SIG-M5 treated with dmso at 0.1 percent for 504 hours (cell line): ENCODE measurements around the gene MAMSTR.
A peak's percentile ranks its signal among the peaks of the same experiment; 100 is the strongest.

Experiments
- DNase-seq: peaks from one replicate; lab custom pipeline; 2025; ENCODE audit not compliant: unreplicated experiment; lab: John Stamatoyannopoulos, UW

Gene MAMSTR

DNA sequence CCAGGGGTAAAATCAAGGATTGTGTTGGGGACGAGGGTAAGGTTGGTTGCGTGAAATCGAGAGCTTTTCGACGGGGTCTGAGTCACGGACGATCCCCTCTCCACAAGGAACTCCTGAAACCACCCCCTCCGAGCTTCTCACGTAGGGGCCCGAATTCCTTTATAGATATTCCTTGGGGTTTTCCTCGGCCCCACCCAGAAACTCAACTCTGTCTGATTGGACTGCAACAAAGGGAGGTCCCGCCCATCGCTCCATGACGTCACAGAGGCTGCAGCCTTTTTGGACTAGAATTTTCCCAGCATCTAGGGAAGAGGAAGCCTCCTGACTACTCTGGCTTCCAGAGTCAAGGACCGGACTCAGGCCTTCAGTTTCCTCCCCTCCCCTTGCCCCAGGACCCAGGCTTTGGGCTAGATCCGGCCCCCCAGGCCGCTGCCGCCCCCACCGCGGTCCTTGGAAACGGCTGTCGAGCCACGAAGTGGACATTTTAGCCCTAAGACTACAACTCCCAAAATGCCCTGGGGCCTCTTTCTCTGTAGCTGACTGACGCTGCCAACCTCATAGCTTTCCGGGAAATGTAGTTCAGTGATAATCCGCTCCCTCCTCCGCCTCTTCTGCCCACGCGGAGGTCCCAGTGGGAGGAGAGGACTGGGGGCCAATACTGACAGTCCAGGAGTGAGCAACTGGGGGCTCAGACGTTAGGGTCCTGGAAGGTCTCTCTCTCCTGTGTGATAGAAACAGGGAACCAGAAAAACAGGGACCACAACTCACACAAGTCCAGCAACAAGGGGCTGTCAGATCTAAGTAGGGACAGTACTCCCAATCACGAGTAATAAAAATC lies 27.4 kb upstream of the MAMSTR start, which contains the start of gene IZUMO1:
TSS of gene IZUMO1 (minus strand) at position 172 of the 838 bp plus-strand sequence. CDS start 1,050 bp downstream, outside the sequence.
- peak; percentile 28 for DNase-seq

DNA sequence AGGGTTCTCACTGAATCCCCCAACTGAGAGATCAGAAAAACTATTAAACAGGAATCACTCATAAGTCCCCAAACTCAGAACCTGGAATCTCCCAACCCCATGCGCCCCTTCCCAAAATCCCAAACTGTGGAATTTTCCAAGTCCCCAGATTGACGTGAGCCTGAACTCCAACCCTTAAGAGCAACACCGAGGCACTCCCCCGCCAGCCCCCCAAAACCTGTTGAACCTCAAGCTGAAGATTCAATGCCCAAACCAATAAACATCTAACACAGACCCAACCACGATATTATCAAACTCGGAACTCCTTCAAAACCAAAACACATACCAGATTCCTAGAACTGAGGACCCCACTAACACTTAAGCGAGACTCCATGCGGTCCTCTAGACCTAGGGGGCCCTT lies 26.6 kb upstream of the MAMSTR start:
- DNase-seq = no peak

DNA sequence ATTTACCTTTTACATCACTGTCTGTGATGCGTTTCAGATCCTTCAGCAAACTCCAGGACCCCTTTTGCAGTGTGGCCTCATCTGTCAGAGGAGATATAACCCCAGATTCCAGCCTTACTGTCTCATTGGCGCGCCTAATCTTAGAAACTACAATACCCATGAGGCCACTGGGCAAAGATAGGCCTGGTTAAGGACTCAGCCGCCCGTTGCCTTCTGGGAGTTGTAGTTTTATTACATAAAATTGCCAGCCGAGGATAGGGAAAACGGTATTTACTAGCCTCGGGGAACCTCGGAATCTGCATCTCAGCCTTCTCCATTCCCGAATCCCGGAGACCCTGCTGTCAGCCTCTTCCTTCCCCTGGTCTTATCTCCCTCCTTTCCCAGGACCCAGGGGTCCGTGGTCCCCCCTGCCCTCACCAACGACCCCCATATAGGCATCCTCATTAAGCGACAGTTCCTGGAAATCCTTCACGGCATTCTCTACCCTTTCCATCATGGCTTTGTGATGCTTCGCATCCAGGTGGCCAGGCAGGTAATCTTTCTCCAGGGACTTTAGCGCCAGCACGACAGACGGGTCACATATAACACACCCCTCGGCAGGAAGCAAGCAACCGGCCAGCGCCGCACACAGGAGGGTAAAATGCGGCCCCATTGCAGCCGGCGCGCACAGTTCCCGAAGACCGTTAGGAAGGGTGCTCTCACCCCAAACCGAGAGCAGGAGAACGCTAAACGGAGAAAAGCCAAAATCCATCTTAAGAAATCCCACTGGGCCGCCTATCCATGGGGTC lies 25.9 kb upstream of the MAMSTR start:
- peak; percentile 20 for DNase-seq

GRCh38 chr19:48742096-48742495 lies 22.6 kb upstream of the MAMSTR start:
- no peak for DNase-seq

GRCh38 chr19:48741129-48741999 lies 21.8 kb upstream of the MAMSTR start:
- no peak for DNase-seq

DNA sequence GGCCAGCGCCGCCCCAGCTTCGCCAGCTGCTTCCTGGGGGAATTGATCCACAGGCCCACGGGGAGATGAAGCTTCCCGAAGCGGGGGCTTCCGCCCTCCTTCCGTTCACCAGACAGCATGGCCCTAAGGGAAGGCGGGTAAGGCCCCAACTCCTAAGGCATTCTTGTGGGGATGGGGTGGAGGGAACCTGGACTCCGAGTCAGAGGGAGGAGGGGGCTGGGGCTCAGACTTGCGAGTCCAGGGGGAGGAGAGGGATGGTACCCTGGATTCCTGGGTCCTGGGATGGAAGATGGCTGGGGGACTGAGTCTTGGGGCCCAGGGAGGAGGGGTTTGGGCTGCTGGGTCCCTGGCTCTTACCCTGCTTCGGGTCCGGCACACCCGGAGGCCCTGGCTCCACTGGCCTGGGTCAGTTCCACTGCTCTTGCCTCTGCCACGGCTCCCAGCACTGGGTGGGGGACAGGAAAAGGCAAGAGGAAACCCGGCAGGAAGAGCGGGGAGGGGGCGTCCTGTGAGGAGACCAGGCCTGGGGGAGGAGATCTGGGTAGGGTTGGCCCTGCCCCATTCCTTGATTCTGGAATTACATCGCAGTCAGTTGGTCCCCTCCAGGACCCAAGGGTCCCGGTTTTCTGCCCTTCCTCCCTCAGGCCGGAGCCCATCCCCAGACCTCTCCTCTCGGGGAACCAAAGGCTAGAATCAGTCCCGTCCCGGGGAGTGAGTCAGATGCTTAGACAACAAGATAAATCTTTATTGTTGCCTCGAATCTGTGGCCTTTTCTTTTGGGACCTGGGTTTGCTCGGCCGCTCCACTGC lies 20.8 kb upstream of the MAMSTR start, which contains the start of gene RASIP1:
TSS of gene RASIP1 (minus strand) at position 447 of the 809 bp plus-strand sequence. CDS start at position 119, 328 bp downstream.
- DNase-seq = no peak

DNA sequence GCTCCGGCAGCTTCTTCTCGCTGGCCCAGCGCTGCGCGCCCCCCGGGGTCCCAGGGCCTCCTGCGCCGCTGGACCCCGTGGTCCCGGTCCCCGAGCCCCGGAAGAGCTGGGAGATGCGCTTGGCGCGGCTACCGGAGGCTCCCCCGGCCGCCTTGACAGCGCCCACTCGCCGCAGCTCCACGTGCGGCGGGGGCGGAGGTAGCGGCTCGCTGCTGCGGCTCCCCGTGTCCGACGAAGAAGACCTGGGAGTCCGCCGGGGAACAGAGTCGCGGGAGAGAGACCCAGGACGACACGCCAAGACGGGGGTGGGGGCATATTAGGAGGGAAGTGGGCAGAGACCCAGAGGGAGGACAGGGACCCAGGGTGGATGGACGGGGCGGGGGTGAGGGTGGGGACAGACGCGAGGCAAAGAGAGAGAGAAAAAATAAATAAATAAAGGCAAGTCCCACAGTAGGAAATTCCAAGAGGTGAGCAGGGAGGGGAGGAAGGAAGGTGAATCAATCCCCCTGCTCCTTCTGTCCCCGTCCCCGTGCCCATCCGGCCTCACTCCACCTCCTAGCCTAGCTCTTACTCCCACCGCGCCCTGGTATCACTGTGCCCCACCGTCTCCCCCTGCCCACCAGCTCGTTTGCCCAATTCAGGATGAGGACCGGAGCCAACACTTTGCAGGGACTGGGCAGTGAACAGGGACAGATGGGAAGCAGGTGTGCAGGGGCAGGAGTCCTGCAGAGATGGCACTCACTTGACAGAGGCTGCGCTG lies 20.1 kb upstream of the MAMSTR start:
- no peak for DNase-seq

DNA sequence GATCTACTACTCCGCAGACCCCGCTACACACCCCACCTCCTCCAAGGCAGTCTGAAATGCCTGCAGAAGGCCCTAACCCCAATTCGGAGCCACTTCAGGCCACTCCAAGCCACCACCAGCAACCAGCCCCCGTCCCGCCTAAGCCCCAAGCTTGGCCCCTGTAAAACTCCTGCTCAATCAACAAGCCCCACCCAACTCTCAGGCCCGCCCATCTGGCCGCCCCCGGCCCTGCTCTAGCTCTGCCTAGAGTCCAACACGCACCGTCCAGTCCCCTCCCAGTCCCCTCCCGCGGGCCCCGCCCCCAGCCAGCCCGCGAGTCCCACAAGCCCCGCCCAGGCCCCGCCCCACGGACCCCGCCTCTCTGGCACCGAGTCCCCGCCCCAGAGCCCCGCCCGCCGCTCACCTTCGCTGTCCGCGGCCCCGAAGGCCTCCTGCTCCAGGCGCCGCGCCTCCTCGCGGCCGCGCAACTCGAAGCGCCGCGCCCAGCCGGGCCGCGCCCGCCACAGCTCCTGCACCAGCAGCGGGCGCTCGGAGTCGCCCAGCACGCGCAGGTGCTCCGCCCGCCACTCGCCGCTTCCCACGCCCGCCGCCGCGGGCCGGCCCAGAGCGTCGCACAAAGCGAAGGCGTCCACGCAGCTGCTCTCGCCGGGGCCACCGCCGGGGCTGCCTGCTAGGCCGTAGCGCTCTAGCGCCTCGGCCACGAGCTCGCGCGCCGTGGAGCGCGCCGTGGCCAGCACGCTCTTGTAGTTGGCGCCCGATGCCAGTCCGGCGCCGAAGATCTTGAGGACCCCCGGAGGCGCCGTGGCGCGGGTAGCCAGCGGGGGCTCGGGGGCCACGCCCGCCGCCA lies 19.3 kb upstream of the MAMSTR start:
- DNase-seq = peak; percentile 76

DNA sequence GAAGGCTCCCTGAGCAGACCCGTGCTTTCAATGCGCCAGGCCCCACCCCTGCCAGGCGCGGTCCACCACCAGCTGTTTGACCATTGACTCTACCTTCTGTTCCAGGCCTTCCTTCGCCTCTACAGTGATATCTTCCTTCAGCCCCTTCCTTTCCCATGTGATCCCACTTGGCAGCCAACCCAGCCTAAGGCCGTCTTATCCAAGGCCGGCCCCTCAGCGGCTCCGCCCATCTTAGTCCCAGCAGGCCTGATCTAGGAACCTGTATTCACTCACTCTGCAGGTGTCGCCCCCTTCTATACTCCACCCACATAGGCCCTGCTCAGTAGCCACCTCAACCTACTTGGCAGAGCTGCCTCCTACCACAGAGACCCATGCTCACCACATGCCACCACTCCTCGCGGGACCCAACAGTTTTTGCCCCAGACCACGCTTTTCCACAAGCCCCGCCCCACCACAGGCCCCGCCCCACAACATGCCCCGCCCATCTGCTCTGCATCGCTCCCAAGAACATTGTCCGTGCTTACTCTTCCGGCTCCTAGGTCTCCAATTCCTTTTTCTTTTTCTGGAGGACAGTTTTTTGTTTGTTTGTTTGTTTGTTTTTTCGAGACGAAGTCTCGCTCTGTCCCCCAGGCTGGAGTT lies 18.0 kb upstream of the MAMSTR start:
- DNase-seq = no peak

DNA sequence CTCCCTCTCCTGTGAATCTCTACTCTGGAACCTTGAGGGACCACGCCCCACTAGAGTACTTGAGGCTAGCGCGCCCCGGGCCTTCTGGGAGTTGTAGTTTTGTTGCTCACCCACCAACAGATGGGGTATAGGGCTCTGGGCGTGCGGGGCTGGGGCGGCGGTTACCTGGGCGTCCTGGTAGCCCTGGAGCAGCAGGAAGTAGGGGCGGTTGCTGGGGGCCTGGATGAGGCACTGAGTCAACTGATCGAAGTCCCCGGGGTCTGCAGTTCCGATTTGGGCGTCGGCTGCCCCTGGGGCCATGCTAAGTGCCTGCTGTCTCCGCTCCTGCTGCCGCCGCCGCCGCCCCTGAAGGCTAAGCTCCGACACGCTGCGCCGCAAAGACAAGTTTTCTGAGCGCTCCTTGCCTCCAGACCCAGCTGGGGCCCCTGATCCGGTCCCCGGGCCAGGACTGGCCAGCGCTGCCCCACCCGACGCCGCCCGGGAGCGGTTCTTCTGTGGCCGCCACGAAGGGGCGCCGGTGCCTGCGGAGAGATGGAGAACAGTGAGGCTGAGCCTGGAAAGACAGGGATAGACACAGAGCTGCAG lies 15.6 kb upstream of the MAMSTR start:
- DNase-seq = no peak

- no peak for DNase-seq
These were observed 15.1 kb upstream of the MAMSTR start for GRCh38 chr19:48734625-48735024.

GRCh38 chr19:48731452-48731851 lies 11.9 kb upstream of the MAMSTR start:
- no peak for DNase-seq

DNA sequence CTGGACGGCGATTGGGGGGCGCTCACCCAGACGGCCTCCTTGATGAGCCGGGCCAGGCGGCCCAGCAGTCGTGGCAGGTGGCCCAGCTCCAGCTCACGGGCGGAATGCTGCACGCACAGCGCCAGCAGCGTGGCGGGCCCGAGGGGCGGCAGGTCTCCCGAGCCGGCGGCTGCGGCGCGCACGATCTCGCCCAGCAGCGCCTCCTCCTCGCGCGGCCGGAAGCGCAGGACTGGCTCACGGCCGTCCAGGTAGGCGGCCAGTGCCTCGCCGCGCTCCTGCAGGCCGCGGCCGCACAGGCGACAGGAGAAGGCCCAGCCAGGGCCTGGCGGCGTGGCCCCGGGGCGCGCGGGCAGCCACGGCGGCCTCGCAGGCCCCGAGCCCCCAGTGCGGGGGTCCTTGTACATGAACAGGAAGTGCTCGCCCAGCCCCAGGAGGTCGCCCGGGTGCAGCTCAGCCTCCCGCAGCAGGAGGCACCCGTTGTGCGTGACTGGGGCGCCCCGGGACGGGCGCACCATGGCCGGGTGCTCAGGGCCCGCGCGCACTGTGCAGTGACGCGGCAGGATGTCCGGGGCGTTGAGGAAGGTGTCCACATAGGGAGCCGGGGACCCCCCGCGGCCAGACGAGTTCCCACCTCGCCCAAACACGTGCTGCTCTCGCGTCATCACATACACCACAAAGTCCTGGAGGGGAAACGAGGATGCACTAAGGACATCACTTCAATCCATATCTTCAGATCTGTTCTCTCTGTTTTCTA lies 9.6 kb upstream of the MAMSTR start:
- DNase-seq = no peak

DNA sequence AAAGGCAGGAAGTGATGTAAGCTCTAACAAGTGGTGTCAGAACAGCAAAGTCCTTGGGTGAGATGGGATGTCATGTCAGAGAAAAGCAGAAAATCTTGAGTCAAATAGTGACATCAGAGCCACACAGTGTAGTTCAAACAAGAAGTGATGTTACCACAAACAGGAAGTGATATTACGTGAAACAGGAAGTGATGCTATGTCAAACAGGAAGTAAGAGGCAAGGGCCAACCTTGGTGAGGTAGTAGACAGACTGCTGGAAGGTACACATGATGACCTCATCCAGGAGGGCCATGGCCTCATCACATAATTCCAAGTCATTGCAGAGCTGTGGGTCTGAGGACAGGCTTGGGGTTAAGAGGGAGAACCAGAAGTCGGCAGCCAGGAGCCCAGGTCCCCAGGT lies 7.0 kb upstream of the MAMSTR start:
- peak; percentile 84 for DNase-seq

DNA sequence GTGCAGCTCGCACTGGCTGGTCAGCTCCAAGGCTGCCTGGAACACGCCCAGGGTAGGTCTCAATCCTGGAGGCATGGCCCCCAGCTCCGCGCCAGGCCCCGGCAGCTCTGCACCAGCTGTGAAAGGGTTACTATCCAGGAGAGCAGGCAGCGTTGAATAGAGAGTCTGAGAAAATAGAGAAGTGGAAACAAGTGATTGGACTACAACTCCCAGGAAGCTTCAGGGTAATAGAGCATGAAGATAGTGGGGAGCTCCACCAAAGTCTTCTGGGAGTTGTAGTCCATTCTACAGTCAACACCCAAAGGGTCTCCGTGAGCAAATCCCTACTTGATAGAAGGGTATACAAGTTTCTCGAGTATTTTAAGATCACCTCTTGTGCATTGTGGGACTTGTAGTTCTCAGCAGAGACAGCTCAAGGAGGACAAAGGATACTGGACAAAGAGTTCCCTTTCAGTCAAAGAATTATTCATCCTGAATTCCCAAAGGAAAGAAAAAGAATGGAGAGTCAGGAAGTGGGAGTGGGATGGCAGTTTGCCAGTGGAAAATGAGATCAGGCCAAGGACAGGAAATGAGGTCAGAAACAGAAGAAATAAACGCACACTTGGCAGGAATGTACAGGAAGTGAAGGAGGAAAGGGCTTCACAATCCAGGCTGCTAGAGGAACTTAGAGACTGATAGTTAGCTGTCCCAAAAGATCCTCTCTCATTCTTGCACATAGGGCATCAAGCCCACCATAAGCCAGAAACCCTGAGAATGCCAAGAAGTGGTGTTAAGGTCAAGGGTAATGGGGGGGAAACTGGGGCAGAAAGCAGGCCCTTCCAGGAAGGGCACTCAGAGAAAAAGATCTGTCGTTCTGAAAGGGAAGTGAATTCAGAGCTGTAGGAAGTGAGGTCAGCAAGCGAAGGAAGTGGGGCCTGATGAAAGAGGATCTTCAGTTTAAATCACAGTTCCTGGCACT lies 5.5 kb upstream of the MAMSTR start:
- DNase-seq = peak; percentile 88

- no peak for DNase-seq
These were observed 2.7 kb upstream of the MAMSTR start for GRCh38 chr19:48722196-48722708.
